ENCODE data around the gene SPATA4.

SPATA4 gene

GRCh38 chr4:176189891-176190795, 5.2 kb downstream of the SPATA4 start:
- DNase-seq (ENCODE audit: low read depth): no peak

- no peak for DNase-seq (ENCODE audit: low read depth)
Measured at GRCh38 chr4:176188654-176189053, 6.7 kb downstream of the SPATA4 start.

GRCh38 chr4:176187624-176188023, 7.8 kb downstream of the SPATA4 start:
- DNase-seq (ENCODE audit: low read depth): no peak

- no peak for DNase-seq (ENCODE audit: low read depth)
Measured at GRCh38 chr4:176186671-176187395, 8.6 kb downstream of the SPATA4 start.

GRCh38 chr4:176186067-176186466, 9.3 kb downstream of the SPATA4 start:
- no peak for DNase-seq (ENCODE audit: low read depth)

GRCh38 chr4:176185051-176185450, 10.3 kb downstream of the SPATA4 start:
- DNase-seq (ENCODE audit: low read depth): no peak

- DNase-seq (ENCODE audit: low read depth): no peak
Measured at GRCh38 chr4:176163041-176163440, 32.3 kb downstream of the SPATA4 start.

GRCh38 chr4:176156656-176157055, 38.7 kb downstream of the SPATA4 start:
- DNase-seq (ENCODE audit: low read depth): no peak

GRCh38 chr4:176153124-176153523, 42.3 kb downstream of the SPATA4 start:
- no peak for DNase-seq (ENCODE audit: low read depth)

- no peak for DNase-seq (ENCODE audit: low read depth)
Measured at GRCh38 chr4:176150704-176151103, 44.7 kb downstream of the SPATA4 start.

GRCh38 chr4:176150356-176150682, 45.1 kb downstream of the SPATA4 start:
- no peak for DNase-seq (ENCODE audit: low read depth)

GRCh38 chr4:176149680-176150355, 45.6 kb downstream of the SPATA4 start:
- DNase-seq (ENCODE audit: low read depth): no peak

- no peak for DNase-seq (ENCODE audit: low read depth)
Measured at GRCh38 chr4:176142253-176142652, 53.1 kb downstream of the SPATA4 start.

- no peak for DNase-seq (ENCODE audit: low read depth)
Measured at GRCh38 chr4:176139518-176139917, 55.9 kb downstream of the SPATA4 start.

GRCh38 chr4:176137631-176138030, 57.8 kb downstream of the SPATA4 start:
- no peak for DNase-seq (ENCODE audit: low read depth)

- DNase-seq (ENCODE audit: low read depth): no peak
Measured at GRCh38 chr4:176134670-176135069, 60.7 kb downstream of the SPATA4 start.
